DMS79 (cell line): Measurements from ENCODE around the gene CALHM5.

Experiments
- DNase-seq: peaks from one replicate; lab custom pipeline; 2025; lab: John Stamatoyannopoulos, UW

CALHM5 gene

GRCh38 chr6:116508527-116508926 lies 2.9 kb upstream of the CALHM5 start:
- DNase-seq, result no peak

DNA sequence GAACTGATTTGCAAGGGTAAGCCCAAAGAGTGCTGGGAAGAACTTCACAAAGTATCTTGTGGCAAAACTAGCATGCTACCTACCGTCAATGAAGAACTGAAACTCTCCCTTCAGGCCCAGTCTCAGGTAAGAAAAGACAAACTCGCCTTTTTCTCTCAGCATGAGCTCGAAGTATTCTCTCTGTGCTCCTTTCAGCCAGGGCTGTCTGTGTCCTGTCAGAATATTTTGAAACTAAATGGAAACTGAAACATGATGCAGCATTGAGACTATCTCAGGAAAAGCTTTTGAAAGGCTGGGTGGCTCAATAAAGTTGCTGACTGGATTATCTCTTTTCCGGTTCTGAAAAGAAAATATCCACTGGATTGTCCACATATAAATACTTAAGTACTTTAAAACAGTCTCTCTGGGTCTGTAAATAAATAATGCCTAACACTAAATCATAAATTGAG lies 696 bp downstream of the CALHM5 start:
- DNase-seq, result no peak

DNA sequence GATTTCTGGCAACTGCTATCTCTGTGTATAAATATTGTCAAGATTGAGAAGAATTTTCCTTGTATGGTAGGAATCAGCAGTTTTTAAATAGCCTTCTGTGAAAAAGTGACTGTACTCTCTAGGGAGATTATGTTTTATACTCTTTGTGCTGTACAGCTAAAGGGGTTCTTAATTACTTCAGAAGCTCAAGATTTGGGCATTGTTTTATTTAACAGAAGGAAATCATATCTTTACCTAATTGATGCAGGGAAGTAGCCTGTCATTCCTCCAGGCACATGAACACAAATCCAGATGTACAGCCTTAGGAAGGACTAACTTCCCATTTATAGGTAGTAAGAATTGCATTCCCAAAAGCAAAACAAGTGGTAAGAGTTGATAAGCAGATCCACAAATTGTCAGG lies 1.3 kb downstream of the CALHM5 start:
- no peak for DNase-seq

DNA sequence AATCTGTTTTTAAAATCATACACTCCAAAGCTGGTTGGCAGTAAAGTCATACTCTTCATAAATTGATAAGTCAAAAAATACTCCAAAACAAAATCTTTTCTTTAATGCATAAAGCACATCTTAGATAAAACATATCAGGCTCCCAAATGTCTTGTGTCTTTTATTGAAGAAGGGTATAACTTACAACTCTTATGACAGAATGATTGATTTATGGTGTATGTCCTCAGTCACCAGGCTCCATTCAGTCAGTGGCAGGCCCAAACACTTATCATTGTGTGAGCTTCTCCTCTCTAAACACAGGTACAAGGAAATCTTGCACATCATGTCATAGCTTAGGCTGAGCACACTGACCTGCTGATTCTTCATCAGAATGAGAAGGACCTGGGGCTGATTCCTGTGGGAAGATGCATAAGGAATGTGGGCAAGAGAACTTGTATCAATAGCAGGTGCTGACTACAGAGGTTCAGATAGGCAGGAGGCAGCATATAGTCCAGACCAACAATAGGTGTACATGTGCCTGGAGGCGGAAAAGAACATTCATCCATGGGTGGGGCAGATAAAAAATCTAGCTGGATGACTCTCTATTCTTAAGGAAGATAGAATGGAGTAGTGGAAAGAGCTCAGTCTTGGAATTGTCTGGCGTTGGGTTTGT lies 1.9 kb downstream of the CALHM5 start:
- no peak for DNase-seq

DNA sequence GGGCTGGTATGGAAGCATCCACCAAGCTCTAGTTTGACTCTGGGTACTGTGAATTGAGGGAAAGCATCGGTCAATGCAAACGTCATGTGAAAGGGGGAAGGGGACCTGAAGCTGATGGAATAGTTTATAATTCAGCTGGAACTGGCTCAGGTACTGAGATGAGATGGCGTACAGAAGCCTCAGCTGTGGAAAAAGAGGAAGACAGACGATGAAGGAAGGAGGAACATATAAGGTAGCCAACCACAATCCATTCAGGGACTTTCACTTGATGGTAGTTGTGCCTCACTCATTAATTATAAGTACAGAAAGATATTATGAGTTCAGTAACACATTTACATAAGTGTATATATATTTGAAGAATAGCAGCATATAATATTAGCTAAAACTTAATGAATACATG lies 2.7 kb downstream of the CALHM5 start:
- no peak for DNase-seq

GRCh38 chr6:116515141-116515540 lies 3.7 kb downstream of the CALHM5 start:
- DNase-seq, result no peak

DNA sequence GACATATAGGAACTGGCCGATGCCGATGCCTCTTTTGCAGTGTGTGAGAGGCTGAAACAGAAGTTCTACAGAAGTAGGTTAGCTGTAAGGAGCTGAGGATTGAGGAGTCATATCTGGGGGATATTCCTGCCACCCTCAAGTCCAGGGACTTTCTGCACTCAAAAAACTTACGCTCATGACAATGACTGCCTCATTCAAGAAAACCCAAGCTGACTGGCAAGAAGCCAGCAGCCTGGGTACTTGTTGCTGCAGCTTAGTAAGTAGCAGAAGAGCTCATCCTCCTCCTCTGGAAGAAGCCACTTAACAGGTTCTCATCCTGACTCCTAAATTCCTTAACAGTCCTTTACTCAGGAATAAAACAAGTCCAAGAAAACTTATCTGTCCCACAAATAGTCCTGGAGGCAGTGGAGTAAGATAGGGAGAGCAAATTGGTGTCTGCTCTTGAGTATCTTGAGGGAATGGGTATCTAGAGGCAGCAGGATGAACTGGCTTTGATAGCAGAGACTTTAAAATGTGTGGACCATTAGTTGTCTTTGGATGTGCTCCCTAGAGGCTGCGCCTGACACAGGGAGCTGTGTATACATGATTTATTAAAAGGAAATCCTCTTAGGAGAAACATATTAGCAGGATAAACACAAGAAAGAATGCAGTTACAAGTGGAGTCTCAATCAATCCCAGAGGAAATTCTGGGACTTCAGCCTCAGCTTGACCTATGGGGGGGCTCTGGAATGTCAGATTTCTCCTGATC lies 7.4 kb downstream of the CALHM5 start:
- DNase-seq, result no peak

- DNase-seq, result no peak
Observed at GRCh38 chr6:116522896-116523295, 11.5 kb downstream of the CALHM5 start.

GRCh38 chr6:116524236-116524635 lies 12.8 kb downstream of the CALHM5 start:
- DNase-seq, result no peak

DNA sequence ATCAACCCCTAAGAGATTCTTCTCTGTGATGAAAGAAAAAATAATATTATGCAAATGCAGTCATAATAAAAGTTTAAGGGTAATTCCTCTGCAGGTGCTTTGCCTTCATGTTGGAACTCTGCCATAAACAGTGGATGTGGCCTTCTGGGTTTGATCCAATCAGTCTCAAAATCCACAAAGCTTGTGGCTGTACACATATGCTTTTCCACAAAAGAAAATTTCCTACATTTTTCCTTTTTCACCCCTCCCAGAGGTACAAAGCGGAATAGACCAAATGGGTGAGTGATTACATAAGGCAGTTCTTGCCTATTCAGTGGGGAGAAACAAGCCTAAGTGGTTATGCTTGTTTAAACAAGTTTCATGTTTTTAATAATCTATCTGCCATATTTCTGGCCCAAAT lies 16.7 kb downstream of the CALHM5 start:
- no peak for DNase-seq

DNA sequence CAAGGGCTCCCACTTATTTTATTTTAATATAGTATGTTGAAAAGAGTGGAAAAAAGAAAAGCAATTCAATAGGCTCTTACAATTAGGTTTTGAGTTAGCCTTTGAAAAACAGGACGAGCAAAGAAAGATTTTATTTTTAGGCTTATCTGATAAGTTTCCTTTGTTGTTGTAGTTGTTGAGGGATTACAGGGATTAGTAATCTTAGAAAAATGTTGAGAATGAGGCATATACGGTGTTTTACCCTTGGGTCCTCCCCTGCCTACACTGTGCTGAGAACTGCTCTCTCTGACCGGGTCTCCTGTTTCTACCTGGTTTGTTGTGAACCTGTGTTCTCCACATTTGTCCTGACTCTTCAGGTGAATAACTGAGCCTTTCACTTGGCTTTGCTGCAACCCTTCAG lies 17.3 kb downstream of the CALHM5 start:
- no peak for DNase-seq

- DNase-seq, result no peak
Observed at GRCh38 chr6:116529466-116530290, 18.2 kb downstream of the CALHM5 start.

DNA sequence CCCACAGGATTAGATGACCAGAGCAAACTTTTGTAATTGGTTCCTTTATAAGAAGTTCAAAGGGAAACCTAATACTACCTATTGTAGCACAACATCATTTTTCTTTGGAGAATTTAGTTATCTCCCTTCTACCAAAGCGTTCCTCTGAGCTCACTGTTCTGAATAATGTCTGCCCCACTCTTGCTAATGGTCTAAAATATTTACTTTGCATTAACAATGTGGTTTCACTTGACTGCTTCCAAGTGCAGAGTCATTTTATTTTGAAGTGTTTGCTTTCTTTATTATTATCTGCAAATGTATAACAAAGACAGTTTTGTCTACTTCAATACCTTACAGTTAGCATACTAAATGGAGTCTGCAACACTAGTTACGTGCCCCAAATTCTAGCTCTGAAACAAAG lies 19.0 kb downstream of the CALHM5 start:
- DNase-seq, result peak; percentile 81

GRCh38 chr6:116531675-116532570 lies 20.5 kb downstream of the CALHM5 start:
- no peak for DNase-seq

DNA sequence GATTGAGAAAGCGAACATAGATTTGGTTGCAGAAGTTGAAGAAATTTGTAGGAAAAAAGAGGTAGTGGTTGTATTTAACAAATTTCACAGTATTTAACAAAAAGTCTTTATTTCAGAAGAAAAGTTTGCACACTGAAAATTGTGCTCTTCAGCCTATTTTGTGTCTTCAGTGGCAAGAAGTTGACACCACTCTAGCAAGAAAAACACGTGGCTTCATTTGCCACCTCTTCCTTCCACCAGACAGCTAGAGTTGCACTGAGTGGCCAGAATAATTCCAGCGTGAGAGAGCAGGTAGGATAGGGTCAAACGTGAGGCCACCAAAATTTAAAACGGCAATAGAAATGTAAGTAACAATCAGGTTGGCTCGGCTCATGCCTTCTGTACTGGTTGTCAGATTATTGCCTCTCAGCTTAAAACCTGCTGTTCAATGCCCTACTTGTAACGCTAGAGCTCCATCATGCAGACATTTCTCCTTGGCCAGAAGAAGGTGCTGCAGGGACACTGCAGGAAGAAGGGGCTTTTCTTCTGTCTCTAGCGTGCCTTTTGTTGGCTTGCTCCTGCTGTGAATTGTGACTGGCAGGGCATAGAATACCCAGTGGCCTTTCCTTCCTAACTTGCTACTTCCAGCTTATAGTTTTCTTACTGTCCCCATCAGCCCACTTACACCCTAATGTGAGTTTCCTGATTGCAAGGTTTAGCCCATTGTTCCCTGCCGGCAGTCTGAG lies 22.0 kb downstream of the CALHM5 start:
- DNase-seq, result no peak

- DNase-seq, result no peak
Observed at GRCh38 chr6:116535109-116535508, 23.7 kb downstream of the CALHM5 start.

DNA sequence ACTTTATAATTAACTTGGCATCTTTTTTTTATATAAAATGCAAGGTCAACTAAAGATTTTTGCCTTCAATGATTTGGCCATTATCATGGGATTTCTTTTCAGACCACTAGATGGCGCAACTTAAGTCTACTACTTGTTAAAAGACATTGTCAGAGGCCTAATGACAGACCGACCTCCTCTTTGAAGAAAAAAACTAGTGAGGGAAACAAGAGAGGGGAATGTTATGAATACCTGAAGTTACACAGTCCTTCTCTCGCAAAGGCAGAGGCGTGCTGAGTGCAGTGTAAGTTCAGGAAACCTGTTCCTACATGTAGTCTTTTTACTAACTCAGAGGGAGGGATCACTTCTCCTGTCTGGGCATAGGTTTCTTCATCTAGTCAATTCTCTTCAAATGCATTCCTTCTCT lies 24.8 kb downstream of the CALHM5 start:
- peak; percentile 12 for DNase-seq

DNA sequence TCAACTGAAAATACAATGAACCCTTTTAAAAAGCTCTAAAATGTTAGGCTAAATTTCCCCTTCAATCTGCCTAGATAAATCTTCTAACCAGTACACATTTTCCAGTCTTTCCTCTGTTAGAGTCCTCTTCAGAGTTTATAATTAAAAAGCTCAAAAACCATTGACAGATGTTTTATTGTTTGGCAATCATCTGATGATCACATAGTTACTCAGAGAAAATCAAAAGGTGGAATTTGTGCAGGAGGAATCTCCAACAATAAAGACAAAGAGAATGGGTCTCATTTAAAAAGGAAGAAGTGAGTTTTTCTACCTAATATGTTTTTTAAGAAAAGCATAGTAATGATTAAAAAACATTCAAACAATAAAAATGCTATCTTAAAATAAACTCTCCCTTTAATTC lies 31.0 kb downstream of the CALHM5 start:
- no peak for DNase-seq

GRCh38 chr6:116543149-116543548 lies 31.7 kb downstream of the CALHM5 start:
- DNase-seq, result no peak

DNA sequence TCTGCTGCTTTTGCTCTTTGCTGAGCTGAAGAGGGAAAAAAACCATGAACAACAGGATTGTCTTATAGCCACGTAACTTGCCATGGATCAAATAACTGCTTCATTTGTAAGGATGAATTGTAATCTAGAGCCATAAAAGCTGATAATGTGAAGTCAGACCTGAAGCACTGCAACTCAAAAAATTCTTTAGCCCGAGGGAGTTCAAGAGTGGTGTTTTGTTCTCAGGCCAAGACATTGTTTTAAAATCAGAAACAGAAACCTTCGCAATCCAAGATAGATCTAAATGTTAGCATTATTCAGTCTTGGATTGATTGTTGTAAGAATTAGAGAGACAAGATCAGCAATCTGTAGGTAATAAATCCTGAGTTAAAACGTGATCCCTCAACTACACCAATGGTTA lies 34.2 kb downstream of the CALHM5 start, which contains the start of gene TRAPPC3L:
TRAPPC3L (minus strand) TSS at position 34 of the 400 bp plus-strand sequence. CDS start 170 bp downstream, outside the sequence.
- DNase-seq, result no peak

DNA sequence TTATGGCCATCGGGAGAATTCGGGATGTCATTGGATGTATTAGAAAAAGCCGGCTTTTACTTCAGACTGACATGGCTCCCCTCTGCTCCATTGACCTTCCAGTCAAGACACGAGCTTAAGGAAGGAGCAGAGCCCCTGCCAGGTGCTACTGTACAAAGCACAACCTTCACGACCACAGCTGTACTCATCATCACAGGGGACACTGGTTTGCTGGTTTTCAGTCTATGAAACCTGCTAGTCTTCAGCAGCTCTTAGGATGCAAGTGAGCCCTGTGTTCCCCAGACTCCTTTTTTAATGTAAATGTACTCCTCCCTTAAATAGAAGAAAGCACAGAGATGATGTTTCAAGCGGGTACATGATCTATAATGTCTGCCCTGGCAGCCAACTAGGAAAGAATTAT lies 35.9 kb downstream of the CALHM5 start:
- no peak for DNase-seq
